Retinal pigment epithelial cell (primary cell): Measurements from ENCODE around the gene ASIC2.

ENCODE experiments used
- DNase-seq: peaks from one replicate; pipeline ENCODE4 v3.0.0-alpha.2; 2010; ENCODE audit warnings: low read depth
- H3K4me3 ChIP-seq: 2 replicates; pipeline ENCODE4 v1.5.1; 2011; ENCODE audit warnings: mild to moderate bottlenecking, low read length, control low read depth, moderate library complexity
- TF ChIP-seq, protein P1 (sequence below): conservative IDR thresholded peaks from 2 replicates; pipeline ENCODE4 v1.5.1; 2011; ENCODE audit warnings: low read depth, low read length, control low read depth, inconsistent platforms

Gene ASIC2

DNA sequence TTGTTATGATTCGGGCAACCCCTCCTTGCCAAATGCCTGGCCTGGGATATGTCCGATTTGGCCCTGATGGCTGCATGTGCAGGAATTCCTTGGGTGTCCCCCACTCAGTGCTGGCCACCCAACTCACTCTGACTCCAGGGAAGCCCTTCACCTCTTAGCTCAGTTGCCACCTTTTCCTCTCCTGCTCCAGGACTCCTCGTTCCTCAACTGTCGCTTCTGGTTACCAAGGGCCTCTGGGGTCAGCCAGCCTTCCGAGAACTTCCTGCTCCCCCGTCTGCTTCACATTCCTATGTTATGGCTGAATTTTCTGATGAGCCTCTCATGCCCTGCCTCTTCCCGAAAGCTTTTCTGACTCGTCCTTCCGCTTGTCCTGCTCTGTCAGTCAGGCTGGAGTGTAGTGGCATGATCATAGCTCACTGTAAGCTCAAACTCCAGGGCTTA, 237.9 kb downstream of the ASIC2 start:
- H3K4me3 ChIP-seq, result no peak overlapping the region
- TF ChIP-seq, protein P1, sequence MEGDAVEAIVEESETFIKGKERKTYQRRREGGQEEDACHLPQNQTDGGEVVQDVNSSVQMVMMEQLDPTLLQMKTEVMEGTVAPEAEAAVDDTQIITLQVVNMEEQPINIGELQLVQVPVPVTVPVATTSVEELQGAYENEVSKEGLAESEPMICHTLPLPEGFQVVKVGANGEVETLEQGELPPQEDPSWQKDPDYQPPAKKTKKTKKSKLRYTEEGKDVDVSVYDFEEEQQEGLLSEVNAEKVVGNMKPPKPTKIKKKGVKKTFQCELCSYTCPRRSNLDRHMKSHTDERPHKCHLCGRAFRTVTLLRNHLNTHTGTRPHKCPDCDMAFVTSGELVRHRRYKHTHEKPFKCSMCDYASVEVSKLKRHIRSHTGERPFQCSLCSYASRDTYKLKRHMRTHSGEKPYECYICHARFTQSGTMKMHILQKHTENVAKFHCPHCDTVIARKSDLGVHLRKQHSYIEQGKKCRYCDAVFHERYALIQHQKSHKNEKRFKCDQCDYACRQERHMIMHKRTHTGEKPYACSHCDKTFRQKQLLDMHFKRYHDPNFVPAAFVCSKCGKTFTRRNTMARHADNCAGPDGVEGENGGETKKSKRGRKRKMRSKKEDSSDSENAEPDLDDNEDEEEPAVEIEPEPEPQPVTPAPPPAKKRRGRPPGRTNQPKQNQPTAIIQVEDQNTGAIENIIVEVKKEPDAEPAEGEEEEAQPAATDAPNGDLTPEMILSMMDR, result no peak
- no peak for DNase-seq

DNA sequence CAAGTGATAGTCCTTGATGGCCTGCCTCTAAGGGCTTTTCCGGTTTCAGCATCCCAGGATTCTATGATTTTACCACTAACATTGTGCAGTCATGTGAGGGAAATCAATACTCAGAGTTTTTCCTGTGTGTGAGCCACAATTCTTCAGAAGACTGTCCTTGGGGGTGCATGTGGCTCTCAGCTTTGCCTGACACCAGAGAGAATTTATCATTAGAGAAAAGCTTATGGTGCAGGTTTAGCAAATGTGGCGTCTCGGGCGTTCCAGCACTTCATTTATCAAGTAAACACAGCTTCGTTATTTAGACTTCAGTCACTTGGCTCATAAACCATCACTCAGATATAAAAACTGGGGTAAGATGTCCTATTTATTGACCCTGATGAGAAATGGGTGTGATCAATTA, 238.7 kb downstream of the ASIC2 start:
- no peak for DNase-seq
- TF ChIP-seq, protein P1, result no peak
- no peak overlapping the region for H3K4me3 ChIP-seq

DNA sequence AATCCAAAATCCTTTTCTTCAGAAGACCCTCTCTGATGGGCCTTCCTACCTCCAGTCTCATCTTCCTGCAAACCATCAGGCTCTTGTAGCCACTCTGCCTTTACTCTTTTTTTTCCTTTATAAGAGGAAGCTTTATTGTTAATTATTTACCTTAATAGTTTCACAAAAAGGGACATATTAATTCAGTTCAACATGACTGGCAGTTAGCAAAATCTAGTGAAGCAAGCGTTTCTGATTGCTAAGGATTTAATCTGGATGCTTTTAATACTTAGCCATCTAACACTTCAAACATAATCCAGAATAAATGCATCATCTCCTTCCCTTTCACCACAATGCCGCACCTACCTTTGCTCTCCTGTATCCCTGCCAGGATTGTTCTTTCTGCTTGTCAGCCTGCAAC, 239.4 kb downstream of the ASIC2 start:
- DNase-seq, result no peak
- TF ChIP-seq, protein P1, result no peak

DNA sequence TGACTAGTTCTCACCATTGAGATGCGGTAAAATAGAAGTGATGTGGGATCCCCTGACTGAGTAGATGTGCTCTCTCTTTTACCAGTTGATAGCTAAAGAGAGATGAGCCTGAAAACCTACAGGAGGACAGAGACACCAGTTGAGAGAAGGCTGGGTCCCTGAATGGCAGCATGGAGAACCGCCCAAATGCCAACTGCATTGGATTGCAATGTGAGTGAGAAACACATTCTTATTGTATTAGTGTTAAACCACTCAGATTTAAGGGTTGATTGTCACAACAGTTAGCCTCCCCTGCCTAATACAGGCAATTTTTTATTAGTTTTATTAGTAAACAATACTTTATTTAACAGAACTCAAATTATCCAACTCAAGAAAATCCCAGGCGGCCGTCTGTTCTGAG, 240.2 kb downstream of the ASIC2 start:
- no peak overlapping the region for H3K4me3 ChIP-seq
- DNase-seq, result no peak
- TF ChIP-seq, protein P1, result no peak

More for the DNA sequence above, 239.4 kb downstream of the ASIC2 start:
- no peak overlapping the region for H3K4me3 ChIP-seq

DNA sequence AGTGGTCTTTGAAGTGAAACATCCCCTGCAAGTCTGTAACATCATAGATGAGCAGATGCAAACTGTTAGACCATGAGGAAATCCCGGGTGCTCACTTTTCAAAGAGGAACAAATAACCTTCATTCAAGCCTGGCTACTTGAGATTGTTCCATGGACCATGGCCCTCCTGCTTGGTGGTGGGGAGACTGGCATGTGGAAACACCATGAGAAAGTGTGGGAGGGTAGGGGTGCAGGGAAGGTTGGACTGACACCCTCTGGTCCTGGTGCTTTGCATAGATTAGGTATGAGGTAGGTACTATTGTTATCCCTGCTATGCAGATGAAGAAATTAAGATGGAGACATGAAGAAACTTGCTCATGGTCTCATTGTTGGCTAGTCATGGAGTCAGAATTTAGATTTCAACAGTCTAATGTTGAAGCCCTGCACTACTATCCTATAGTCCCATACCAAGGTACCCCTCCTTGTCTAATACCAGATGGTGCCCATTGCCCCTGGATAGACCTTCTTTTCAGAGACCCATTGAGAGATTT, 242.4 kb downstream of the ASIC2 start:
- no peak overlapping the region for H3K4me3 ChIP-seq
- DNase-seq, result no peak
- TF ChIP-seq, protein P1, result no peak

DNA sequence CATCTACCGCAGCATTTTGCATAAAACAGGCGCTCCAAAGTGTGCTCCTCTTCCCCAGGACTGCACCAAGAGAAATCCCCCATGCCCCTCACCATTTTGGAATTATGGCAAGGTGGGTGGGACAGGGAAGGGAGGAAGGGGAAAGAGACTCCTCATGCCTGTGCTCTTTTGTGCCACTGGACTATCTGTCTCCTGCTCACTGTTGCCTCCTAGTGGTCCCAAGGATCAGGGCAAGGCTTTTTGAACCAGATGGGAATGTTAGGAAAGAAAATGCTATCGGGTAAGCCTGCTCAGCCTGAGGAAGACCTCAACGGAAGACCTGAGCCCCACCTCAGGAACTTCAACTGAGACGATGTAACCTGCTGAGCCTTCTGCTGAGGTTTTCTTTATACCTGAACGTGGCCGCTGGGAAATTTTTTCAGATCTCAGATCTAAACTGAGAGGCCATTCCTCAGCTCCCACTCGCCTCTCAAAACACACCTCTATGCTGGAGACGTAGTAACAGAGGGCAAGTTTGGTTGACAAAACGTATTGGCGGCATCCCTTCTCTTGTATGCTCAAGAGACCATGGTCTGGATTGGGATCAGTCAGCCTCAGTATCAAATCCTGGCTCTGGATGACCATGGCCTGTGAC, 243.2 kb downstream of the ASIC2 start:
- no peak for DNase-seq
- no peak overlapping the region for H3K4me3 ChIP-seq
- TF ChIP-seq, protein P1, result peak; percentile 99

DNA sequence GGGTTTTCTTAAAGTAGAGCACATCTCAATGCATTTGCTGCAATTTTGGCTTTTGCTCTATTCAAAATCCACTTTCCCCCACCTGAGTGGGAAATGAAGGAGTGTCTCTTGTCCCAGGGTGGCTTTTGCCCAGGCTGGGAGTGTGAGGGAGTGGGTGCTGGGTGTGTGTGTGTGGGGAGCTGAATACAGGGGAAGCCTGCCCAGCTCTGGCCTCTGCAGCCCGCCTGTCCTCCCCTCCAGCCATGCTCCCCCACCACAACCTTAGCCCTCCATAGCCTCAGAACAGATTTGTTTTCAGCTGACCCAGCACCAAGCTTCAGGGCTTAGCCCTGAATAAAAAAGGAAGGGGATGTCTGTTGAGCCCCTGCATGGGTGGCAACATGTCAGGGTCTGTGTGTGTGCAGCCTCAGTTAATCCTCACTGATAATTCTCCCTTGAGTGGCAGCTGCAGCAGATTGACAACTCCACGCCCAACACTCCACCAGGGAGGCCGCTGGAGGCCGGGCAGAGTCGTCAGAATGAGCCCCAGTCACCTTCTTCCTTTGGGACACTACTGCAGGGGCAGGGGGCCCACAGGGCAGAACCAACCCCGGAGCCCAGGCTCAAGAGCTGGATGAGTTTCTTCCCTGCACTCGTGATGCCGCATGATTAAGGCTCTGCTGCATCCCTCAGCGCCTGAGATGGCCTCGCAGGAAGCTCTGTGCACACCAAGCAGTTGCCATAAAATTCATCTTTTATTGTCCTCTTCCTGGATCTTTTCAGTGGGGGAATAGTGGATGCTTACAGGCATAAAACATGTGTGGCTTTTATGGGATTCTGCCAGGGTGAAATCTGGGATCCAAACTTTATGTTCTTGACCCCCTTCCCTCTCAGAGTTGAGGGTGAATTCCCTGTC, 246.5 kb downstream of the ASIC2 start:
- no peak overlapping the region for H3K4me3 ChIP-seq
- TF ChIP-seq, protein P1, result no peak
- no peak for DNase-seq
